SK-N-SH (cell line): Measurements from ENCODE around the gene PRKCG. TPM values are rescaled to one million over a fixed set of nuclear protein-coding genes. Genes with fewer than 3 reads are reported as not detected.

Experiments
- CTCF ChIA-PET: fragments of 300-600, 350-600 bp; formaldehyde crosslinking; extraction: SDS; loops from one replicate; lab custom pipeline; 2021; lab: Yijun Ruan, JAX
- POLR2A ChIA-PET: fragments of 350-600 bp; sonication (Branson Sonifier 250); formaldehyde crosslinking; extraction: SDS; loops from one replicate; lab custom pipeline; 2020; ENCODE audit warnings: antibody characterized with exemption, inconsistent platforms; lab: Yijun Ruan, JAX
- DNase-seq: peaks from one replicate; pipeline ENCODE4 v3.0.0; 2012
- H2AFZ ChIP-seq: fragments of 200-600 bp; sonication (generic); 2 replicates; pipeline ENCODE4 v1.8.1; 2016; ENCODE audit warnings: antibody characterized with exemption, mild to moderate bottlenecking, low read depth
- H3F3A ChIP-seq: fragments of 200-600 bp; sonication (generic); replicated peaks from 2 replicates; pipeline ENCODE3; 2016; ENCODE audit warnings: antibody characterized with exemption, mild to moderate bottlenecking; ENCODE audit not compliant: insufficient read depth
- H3K27ac ChIP-seq, 2 experiments: fragments of 200-500 bp in 1 of 2; fragments of 200-600 bp in 1 of 2; sonication (Bioruptor generic) in 1 of 2; sonication (generic), shearing (Covaris generic) in 1 of 2; 2 replicates each; pipeline versions ENCODE4 v1.5.1 to v1.6.1; 2014 to 2016; ENCODE audit warnings: low read depth in 2 of 2, inconsistent platforms in 1 of 2, low read length in 1 of 2, mild to moderate bottlenecking in 1 of 2, mixed read lengths in 1 of 2
- H3K27me3 ChIP-seq: fragments of 200-600 bp; sonication (generic), shearing (Covaris generic); 2 replicates; pipeline ENCODE4 v1.6.1; 2016; ENCODE audit warnings: mixed run types; ENCODE audit not compliant: insufficient read depth
- H3K36me3 ChIP-seq, 2 experiments: fragments of 200-500 bp in 1 of 2; fragments of 200-600 bp in 1 of 2; sonication (Bioruptor generic) in 1 of 2; sonication (generic) in 1 of 2; replicated peaks in 1 of 2; 2 replicates each; pipeline versions ENCODE3 to v1.5.1; 2014 to 2016; ENCODE audit warnings: low read length in 1 of 2, mild to moderate bottlenecking in 1 of 2; ENCODE audit not compliant: insufficient read depth in 2 of 2, control insufficient read depth in 1 of 2
- H3K4me1 ChIP-seq, 2 experiments: fragments of 200-500 bp in 1 of 2; fragments of 200-600 bp in 1 of 2; sonication (Bioruptor generic) in 1 of 2; sonication (generic), shearing (Covaris generic) in 1 of 2; 2 replicates each; pipeline versions ENCODE4 v1.5.1 to v1.6.1; 2014 to 2016; ENCODE audit warnings: low read depth in 1 of 2, low read length in 1 of 2, mixed run types in 1 of 2; ENCODE audit not compliant: insufficient read depth in 2 of 2, control insufficient read depth in 1 of 2
- H3K4me2 ChIP-seq: fragments of 200-600 bp; sonication (generic), shearing (Covaris generic); 2 replicates; pipeline ENCODE4 v1.6.1; 2017; ENCODE audit warnings: mixed run types
- H3K4me3 ChIP-seq, 2 experiments: fragments of 200-500 bp in 1 of 2; fragments of 200-600 bp in 1 of 2; sonication (Bioruptor generic) in 1 of 2; sonication (generic), shearing (Covaris generic) in 1 of 2; 2 replicates each; pipeline versions ENCODE4 v1.5.1 to v1.8.1; 2014 to 2016; ENCODE audit warnings: low read depth in 2 of 2, inconsistent platforms in 1 of 2, low read length in 1 of 2, mild to moderate bottlenecking in 1 of 2, mixed read lengths in 1 of 2, moderate library complexity in 1 of 2
- H3K79me2 ChIP-seq: fragments of 200-600 bp; sonication (generic); 2 replicates; pipeline ENCODE4 v1.8.1; 2017; ENCODE audit warnings: mild to moderate bottlenecking; ENCODE audit not compliant: insufficient read depth
- H3K9ac ChIP-seq: fragments of 200-600 bp; sonication (generic); 2 replicates; pipeline ENCODE4 v1.6.1; 2017; ENCODE audit warnings: mixed run types
- H3K9me2 ChIP-seq: fragments of 200-600 bp; sonication (generic); 2 replicates; pipeline ENCODE4 v1.6.1; 2017; ENCODE audit warnings: mixed run types
- H3K9me3 ChIP-seq: fragments of 200-600 bp; sonication (generic); 2 replicates; pipeline ENCODE4 v1.6.1; 2017; ENCODE audit warnings: mixed run types, mild to moderate bottlenecking, moderate library complexity
- H4K20me1 ChIP-seq: fragments of 200-600 bp; sonication (generic); 2 replicates; pipeline ENCODE4 v1.6.1; 2017; ENCODE audit warnings: mild to moderate bottlenecking, mixed run types; ENCODE audit not compliant: insufficient read depth
- CHD2 ChIP-seq: fragments of 150-350 bp; IDR thresholded peaks from 2 replicates; pipeline ENCODE4 v1.6.1; 2018; ENCODE audit warnings: low read length; ENCODE audit not compliant: partially characterized antibody
- EZH2phosphoT487 ChIP-seq: fragments of 200-600 bp; sonication (generic); IDR thresholded peaks from 2 replicates; pipeline ENCODE4 v1.6.1; 2017; ENCODE audit warnings: low read depth, mixed run types, mild to moderate bottlenecking, antibody characterized with exemption, moderate library complexity, borderline replicate concordance
- FOSL2 ChIP-seq: IDR thresholded peaks from 2 replicates; pipeline ENCODE4 v1.4.0; 2012; ENCODE audit warnings: low read depth, mild to moderate bottlenecking, moderate library complexity, borderline replicate concordance
- FOXM1 ChIP-seq: IDR thresholded peaks from 2 replicates; pipeline ENCODE4 v1.4.0; 2012; ENCODE audit warnings: low read depth, mild to moderate bottlenecking
- GABPA ChIP-seq: IDR thresholded peaks from 2 replicates; pipeline ENCODE4 v1.4.0; 2012; ENCODE audit warnings: low read depth, mild to moderate bottlenecking
- GATA2 ChIP-seq: sonication (generic); formaldehyde crosslinking; IDR thresholded peaks from 2 replicates; pipeline ENCODE4 v1.5.0; 2020; ENCODE audit warnings: mild to moderate bottlenecking, missing genetic modification reagents
- MEF2A ChIP-seq: IDR thresholded peaks from 2 replicates; pipeline ENCODE4 v1.4.0; 2012; ENCODE audit warnings: low read depth, borderline replicate concordance
- MXI1 ChIP-seq: IDR thresholded peaks from 2 replicates; pipeline ENCODE4 v1.6.1; 2012; ENCODE audit warnings: mild to moderate bottlenecking, low read depth, low read length, improper control_type of control experiment
- RFX5 ChIP-seq: IDR thresholded peaks from 2 replicates; pipeline ENCODE4 v1.6.1; 2012; ENCODE audit warnings: mild to moderate bottlenecking, improper control_type of control experiment, low read length
- RXRA ChIP-seq: IDR thresholded peaks from 2 replicates; pipeline ENCODE4 v1.4.0; 2012; ENCODE audit warnings: low read depth, mild to moderate bottlenecking, borderline replicate concordance
- SMC3 ChIP-seq: IDR thresholded peaks from 2 replicates; pipeline ENCODE4 v1.6.1; 2012; ENCODE audit warnings: low read depth, low read length, improper control_type of control experiment
- TCF12 ChIP-seq: IDR thresholded peaks from 2 replicates; pipeline ENCODE4 v1.4.0; 2012
- TEAD4 ChIP-seq: IDR thresholded peaks from 2 replicates; pipeline ENCODE4 v1.4.0; 2012; ENCODE audit warnings: mild to moderate bottlenecking, borderline replicate concordance; ENCODE audit not compliant: insufficient read depth
- YY1 ChIP-seq: IDR thresholded peaks from 2 replicates; pipeline ENCODE4 v1.4.0; 2012; ENCODE audit warnings: low read depth, mild to moderate bottlenecking
- WGBS: methylation state at CpG from one replicate; pipeline ENCODE4 v1.1.6; 2017; ENCODE audit warnings: low lambda C conversion rate; 5-methylcytosine and 5-hydroxymethylcytosine counted together
- polyA plus RNA-seq, 3 experiments: library from polyadenylated mRNA; depleted of rRNA; stranded (reverse); fragments of >200 nt; gene quantifications; 2 replicates each; pipeline ENCODE4 v1.2.3, GENCODE V29; 2012
- TF ChIP-seq, protein P1 (sequence below): IDR thresholded peaks from 2 replicates; pipeline ENCODE4; 2012
- TF ChIP-seq, protein P2 (sequence below): fragments of 200-600 bp; sonication (generic); IDR thresholded peaks from 2 replicates; pipeline ENCODE4 v1.6.1; 2017; ENCODE audit warnings: antibody characterized with exemption, mild to moderate bottlenecking, moderate library complexity
- TF ChIP-seq, protein P3 (sequence below): IDR thresholded peaks from 2 replicates; pipeline ENCODE4 v1.4.0; 2012; ENCODE audit warnings: low read depth, borderline replicate concordance
- TF ChIP-seq, protein P4 (sequence below): IDR thresholded peaks from 2 replicates; pipeline ENCODE4 v1.4.0; 2012; ENCODE audit warnings: low read depth

Gene PRKCG
- polyA plus RNA-seq, 1 of the 3 experiments (the other 2 are of a cell fraction), result 0.08 TPM

DNA sequence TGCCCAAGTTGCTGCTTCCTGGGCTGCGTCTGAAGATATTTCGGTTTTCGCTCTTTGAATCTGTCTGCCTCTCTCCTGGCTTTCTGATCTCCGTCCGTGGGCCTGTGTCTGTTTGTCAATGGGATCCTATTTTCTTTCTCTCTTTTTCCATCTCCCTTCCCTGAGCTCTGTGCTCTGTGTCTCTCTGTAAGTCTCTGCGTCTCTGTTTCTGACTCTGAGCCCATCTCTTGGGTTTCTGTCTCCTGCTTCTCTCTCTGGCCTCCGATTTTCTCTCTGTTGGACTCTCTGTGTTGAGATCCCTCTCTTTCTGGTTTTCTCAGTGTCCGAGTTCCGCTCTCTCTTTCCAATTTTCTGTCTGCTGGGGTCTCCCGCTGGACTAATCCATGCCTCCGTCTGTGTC is 1.7 kb downstream of the PRKCG start:
- TF ChIP-seq RFX5, result no peak
- TF ChIP-seq GATA2 (CRISPR knock-in tag), result no peak
- TF ChIP-seq MEF2A, result no peak
- no peak for TF ChIP-seq TEAD4
- TF ChIP-seq, protein P1, sequence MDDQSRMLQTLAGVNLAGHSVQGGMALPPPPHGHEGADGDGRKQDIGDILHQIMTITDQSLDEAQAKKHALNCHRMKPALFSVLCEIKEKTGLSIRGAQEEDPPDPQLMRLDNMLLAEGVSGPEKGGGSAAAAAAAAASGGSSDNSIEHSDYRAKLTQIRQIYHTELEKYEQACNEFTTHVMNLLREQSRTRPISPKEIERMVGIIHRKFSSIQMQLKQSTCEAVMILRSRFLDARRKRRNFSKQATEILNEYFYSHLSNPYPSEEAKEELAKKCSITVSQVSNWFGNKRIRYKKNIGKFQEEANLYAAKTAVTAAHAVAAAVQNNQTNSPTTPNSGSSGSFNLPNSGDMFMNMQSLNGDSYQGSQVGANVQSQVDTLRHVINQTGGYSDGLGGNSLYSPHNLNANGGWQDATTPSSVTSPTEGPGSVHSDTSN, result no peak
- TF ChIP-seq, protein P2, sequence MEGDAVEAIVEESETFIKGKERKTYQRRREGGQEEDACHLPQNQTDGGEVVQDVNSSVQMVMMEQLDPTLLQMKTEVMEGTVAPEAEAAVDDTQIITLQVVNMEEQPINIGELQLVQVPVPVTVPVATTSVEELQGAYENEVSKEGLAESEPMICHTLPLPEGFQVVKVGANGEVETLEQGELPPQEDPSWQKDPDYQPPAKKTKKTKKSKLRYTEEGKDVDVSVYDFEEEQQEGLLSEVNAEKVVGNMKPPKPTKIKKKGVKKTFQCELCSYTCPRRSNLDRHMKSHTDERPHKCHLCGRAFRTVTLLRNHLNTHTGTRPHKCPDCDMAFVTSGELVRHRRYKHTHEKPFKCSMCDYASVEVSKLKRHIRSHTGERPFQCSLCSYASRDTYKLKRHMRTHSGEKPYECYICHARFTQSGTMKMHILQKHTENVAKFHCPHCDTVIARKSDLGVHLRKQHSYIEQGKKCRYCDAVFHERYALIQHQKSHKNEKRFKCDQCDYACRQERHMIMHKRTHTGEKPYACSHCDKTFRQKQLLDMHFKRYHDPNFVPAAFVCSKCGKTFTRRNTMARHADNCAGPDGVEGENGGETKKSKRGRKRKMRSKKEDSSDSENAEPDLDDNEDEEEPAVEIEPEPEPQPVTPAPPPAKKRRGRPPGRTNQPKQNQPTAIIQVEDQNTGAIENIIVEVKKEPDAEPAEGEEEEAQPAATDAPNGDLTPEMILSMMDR, result no peak
- no peak for TF ChIP-seq FOXM1
- TF ChIP-seq GABPA, result no peak
- TF ChIP-seq RXRA, result no peak
- no peak for TF ChIP-seq SMC3
- TF ChIP-seq TCF12, result no peak
- TF ChIP-seq, protein P3, sequence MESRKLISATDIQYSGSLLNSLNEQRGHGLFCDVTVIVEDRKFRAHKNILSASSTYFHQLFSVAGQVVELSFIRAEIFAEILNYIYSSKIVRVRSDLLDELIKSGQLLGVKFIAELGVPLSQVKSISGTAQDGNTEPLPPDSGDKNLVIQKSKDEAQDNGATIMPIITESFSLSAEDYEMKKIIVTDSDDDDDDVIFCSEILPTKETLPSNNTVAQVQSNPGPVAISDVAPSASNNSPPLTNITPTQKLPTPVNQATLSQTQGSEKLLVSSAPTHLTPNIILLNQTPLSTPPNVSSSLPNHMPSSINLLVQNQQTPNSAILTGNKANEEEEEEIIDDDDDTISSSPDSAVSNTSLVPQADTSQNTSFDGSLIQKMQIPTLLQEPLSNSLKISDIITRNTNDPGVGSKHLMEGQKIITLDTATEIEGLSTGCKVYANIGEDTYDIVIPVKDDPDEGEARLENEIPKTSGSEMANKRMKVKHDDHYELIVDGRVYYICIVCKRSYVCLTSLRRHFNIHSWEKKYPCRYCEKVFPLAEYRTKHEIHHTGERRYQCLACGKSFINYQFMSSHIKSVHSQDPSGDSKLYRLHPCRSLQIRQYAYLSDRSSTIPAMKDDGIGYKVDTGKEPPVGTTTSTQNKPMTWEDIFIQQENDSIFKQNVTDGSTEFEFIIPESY, result no peak
- TF ChIP-seq, protein P4, sequence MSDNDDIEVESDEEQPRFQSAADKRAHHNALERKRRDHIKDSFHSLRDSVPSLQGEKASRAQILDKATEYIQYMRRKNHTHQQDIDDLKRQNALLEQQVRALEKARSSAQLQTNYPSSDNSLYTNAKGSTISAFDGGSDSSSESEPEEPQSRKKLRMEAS, result no peak
- no peak for TF ChIP-seq CHD2
- no peak for TF ChIP-seq MXI1
- TF ChIP-seq EZH2phosphoT487, result no peak
- TF ChIP-seq YY1, result no peak
- no peak for TF ChIP-seq FOSL2
- H3K27me3 ChIP-seq, result peaks cover 36% of the 10 kb centered on the region
- H3K4me1 ChIP-seq, result peaks cover 0 to 13% of the 10 kb centered on the region in 2 experiments; a peak in 1 of 4 replicates
- no peak overlapping the region for H3K4me3 ChIP-seq
- POLR2A ChIA-PET, result no interaction called here
- H4K20me1 ChIP-seq, result no peaks in the 10 kb centered on the region
- CTCF ChIA-PET, result interaction anchor here (1.0 to 2.2 kb wide), 3 partner anchors 13 to 140 kb away, joined by 3 to 7 read pairs (median 4); no protein-coding TSS in a partner anchor
- H3K9me3 ChIP-seq, result no peaks in the 10 kb centered on the region
- WGBS, result 40% methylated on average over 11 of the region's 11 CpGs
- H3K9ac ChIP-seq, result no peak overlapping the region
- peaks cover 8% of the 10 kb centered on the region for H3F3A ChIP-seq
- no peak for DNase-seq
- H3K27ac ChIP-seq, result no peak overlapping the region
- no peaks in the 10 kb centered on the region for H3K36me3 ChIP-seq
- no peaks in the 10 kb centered on the region for H3K79me2 ChIP-seq
- H3K4me2 ChIP-seq, result peak overlapping the region; percentile 24; the same call in 1 of the 2 replicates
- no peak overlapping the region for H2AFZ ChIP-seq
- H3K9me2 ChIP-seq, result no peaks in the 10 kb centered on the region
